BJ (cell line): Measurements from ENCODE around the gene ROM1. TPM values are rescaled to one million over a fixed set of nuclear protein-coding genes. Genes with fewer than 3 reads are reported as not detected.
A peak's percentile ranks its signal among the peaks of the same experiment; 100 is the strongest.
"Not testable (repeated sequence)": the region's sequence is repeated elsewhere in the genome, so short reads cannot be mapped to it uniquely, and the experiment has no call there.

ENCODE experiments used
- CTCF ChIA-PET: fragments of 350-600 bp; formaldehyde crosslinking; extraction: SDS; loops from one replicate; lab custom pipeline; 2021; ENCODE audit warnings: antibody characterized with exemption, inconsistent platforms; lab: Yijun Ruan, JAX
- POLR2A ChIA-PET: fragments of 300-600 bp; sonication (Branson Sonifier 250); formaldehyde crosslinking; extraction: SDS; loops from one replicate; lab custom pipeline; 2021; ENCODE audit warnings: antibody characterized with exemption; lab: Charles Lee
- DNase-seq: peaks from one replicate; pipeline ENCODE4 v3.0.0-alpha.2; 2011; ENCODE audit warnings: low read depth
- H3K27me3 ChIP-seq: 2 replicates; pipeline ENCODE4 v1.6.0; 2011; ENCODE audit warnings: low read length; ENCODE audit not compliant: control insufficient read depth, insufficient read depth
- H3K36me3 ChIP-seq: 2 replicates; pipeline ENCODE4 v1.5.1; 2011; ENCODE audit warnings: low read length; ENCODE audit not compliant: control insufficient read depth, insufficient read depth
- H3K4me3 ChIP-seq: 2 replicates; pipeline ENCODE4 v1.5.1; 2011; ENCODE audit warnings: low read depth, mild to moderate bottlenecking, control low read depth, low read length
- CTCF ChIP-seq: IDR thresholded peaks from 2 replicates; pipeline ENCODE4 v1.5.1; 2011; ENCODE audit warnings: low read depth, mild to moderate bottlenecking, control low read depth, inconsistent platforms, low read length, moderate library complexity; ENCODE audit not compliant: insufficient read depth
- polyA plus RNA-seq: library from polyadenylated mRNA; depleted of rRNA; stranded (reverse); fragments of >200 nt; gene quantifications from 2 replicates; pipeline ENCODE4 v1.2.3, GENCODE V29; 2011

Gene ROM1
- polyA plus RNA-seq, 1 experiment, result 2.2 TPM

- POLR2A ChIA-PET, result no interaction called here
- no peak for DNase-seq
- H3K4me3 ChIP-seq, result no peak overlapping the region
- H3K36me3 ChIP-seq, result peaks cover 23% of the 10 kb centered on the region
- no peaks in the 10 kb centered on the region for H3K27me3 ChIP-seq
- CTCF ChIA-PET, result interaction anchor here (1.1 to 1.8 kb wide), 3 partner anchors 16 to 254 kb away, joined by 3 to 4 read pairs (median 3); no protein-coding TSS in a partner anchor
- TF ChIP-seq CTCF, result no peak
These were observed 35.9 kb downstream of the ROM1 start for GRCh38 chr11:62648967-62649364.

- Histone ChIP-seq H3K27me3 (no peaks in the 10 kb centered on the region), H3K36me3 (peaks cover 18% of the 10 kb centered on the region), H3K4me3 (no peak overlapping the region)
- POLR2A ChIA-PET, result no interaction called here
- CTCF ChIA-PET, result interaction anchor here (1.1 to 1.8 kb wide), 3 partner anchors 15 to 255 kb away, joined by 3 to 4 read pairs (median 3); no protein-coding TSS in a partner anchor
- no peak for DNase-seq
- TF ChIP-seq CTCF, result no peak
These were observed 36.4 kb downstream of the ROM1 start for GRCh38 chr11:62649486-62649885.

GRCh38 chr11:62650283-62650682, 37.2 kb downstream of the ROM1 start:
- DNase-seq, H3K27me3 ChIP-seq, H3K4me3 ChIP-seq, CTCF ChIA-PET, POLR2A ChIA-PET: not testable (repeated sequence)
- peaks cover 18% of the 10 kb centered on the region for H3K36me3 ChIP-seq

- CTCF ChIA-PET, result interaction anchor here (0.9 to 1.0 kb wide), 3 partner anchors 13 to 60 kb away, joined by 4 to 7 read pairs (median 5); partner anchors contain the start of genes C11orf98 and CSKMT
- TF ChIP-seq CTCF, result no peak
- DNase-seq, result no peak
- Histone ChIP-seq H3K27me3 (no peaks in the 10 kb centered on the region), H3K36me3 (peaks cover 18% of the 10 kb centered on the region), H3K4me3 (peak overlapping the region; percentile 61)
- POLR2A ChIA-PET, result interaction anchor here (0.6 to 1.0 kb wide), 4 partner anchors 13 to 1665 kb away, joined by 4 to 10 read pairs (median 6); partner anchors contain the start of genes B3GAT3, C11orf98, CSKMT and PRDX5
These were observed 39.3 kb downstream of the ROM1 start for GRCh38 chr11:62652161-62653006.

- no peak overlapping the region for H3K4me3 ChIP-seq
- ChIA-PET CTCF (interaction anchor here (0.5 to 1.9 kb wide), 3 partner anchors 10 to 118 kb away, joined by 3 to 4 read pairs (median 3); partner anchors contain the start of gene TUT1), POLR2A (no interaction called here)
- no peak for TF ChIP-seq CTCF
- no peaks in the 10 kb centered on the region for H3K27me3 ChIP-seq
- no peak for DNase-seq
- peaks cover 5% of the 10 kb centered on the region for H3K36me3 ChIP-seq
These were observed 41.2 kb downstream of the ROM1 start for GRCh38 chr11:62654297-62654696.
